Nephron progenitor cell (in vitro differentiated cells): ENCODE results near the gene ZFAND3.

Experiments used
- DNase-seq: peaks from one replicate; pipeline ENCODE4 v3.0.0; 2021
- H3K27ac Mint-ChIP-seq: 2 replicates; pipeline ENCODE4 v1.8.0; 2021; ENCODE audit warnings: mild to moderate bottlenecking, moderate library complexity, mixed read lengths
- H3K27me3 Mint-ChIP-seq: 2 replicates; pipeline ENCODE4 v1.8.0; 2021; ENCODE audit warnings: mild to moderate bottlenecking, low read depth, mixed read lengths; ENCODE audit not compliant: poor library complexity
- H3K36me3 Mint-ChIP-seq: 2 replicates; pipeline ENCODE4 v1.8.0; 2021; ENCODE audit warnings: low read depth, mixed read lengths
- H3K4me1 Mint-ChIP-seq: 2 replicates; pipeline ENCODE4 v1.8.0; 2021; ENCODE audit warnings: mixed read lengths
- H3K4me3 Mint-ChIP-seq: 2 replicates; pipeline ENCODE4 v1.8.0; 2021; ENCODE audit warnings: mild to moderate bottlenecking, moderate library complexity, mixed read lengths
- H3K9me3 Mint-ChIP-seq: 2 replicates; pipeline ENCODE4 v1.8.0; 2021; ENCODE audit warnings: mild to moderate bottlenecking, moderate library complexity, mixed read lengths
- TF ChIP-seq, protein P1 (sequence below): fragments of 200-600 bp; sonication (generic); IDR thresholded peaks from 2 replicates; pipeline ENCODE4 v1.5.0; 2021; ENCODE audit warnings: antibody characterized with exemption

ZFAND3 gene

DNA sequence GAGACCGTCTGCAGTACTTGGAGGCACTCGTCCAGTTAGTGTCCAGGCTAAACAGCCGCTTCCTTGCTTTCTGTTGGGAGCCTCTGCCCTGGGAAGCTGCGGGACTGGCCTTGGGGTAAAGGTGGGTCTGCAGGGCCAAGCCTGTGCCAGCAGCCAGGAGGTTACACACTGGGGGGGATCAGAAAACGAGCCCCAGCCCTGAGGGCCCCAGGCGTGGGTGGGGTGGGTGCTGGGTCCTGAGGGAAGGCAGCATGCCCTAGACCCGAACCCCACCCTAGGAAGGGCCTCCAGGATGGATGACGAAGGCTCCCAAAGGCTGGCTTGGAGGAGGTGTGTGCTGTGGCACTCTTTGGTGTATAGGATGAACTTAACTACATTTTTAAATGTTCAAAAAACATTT is 335.2 kb downstream of the ZFAND3 start:
- H3K27ac Mint-ChIP-seq, result peak overlapping the region; percentile 66
- no peak for DNase-seq
- H3K4me3 Mint-ChIP-seq, result no peak overlapping the region
- H3K9me3 Mint-ChIP-seq, result peaks cover 5% of the 10 kb centered on the region
- peaks cover 31% of the 10 kb centered on the region for H3K36me3 Mint-ChIP-seq
- TF ChIP-seq, protein P1, sequence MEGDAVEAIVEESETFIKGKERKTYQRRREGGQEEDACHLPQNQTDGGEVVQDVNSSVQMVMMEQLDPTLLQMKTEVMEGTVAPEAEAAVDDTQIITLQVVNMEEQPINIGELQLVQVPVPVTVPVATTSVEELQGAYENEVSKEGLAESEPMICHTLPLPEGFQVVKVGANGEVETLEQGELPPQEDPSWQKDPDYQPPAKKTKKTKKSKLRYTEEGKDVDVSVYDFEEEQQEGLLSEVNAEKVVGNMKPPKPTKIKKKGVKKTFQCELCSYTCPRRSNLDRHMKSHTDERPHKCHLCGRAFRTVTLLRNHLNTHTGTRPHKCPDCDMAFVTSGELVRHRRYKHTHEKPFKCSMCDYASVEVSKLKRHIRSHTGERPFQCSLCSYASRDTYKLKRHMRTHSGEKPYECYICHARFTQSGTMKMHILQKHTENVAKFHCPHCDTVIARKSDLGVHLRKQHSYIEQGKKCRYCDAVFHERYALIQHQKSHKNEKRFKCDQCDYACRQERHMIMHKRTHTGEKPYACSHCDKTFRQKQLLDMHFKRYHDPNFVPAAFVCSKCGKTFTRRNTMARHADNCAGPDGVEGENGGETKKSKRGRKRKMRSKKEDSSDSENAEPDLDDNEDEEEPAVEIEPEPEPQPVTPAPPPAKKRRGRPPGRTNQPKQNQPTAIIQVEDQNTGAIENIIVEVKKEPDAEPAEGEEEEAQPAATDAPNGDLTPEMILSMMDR, result no peak
- peaks cover 27% of the 10 kb centered on the region for H3K4me1 Mint-ChIP-seq
- peaks cover 3% of the 10 kb centered on the region for H3K27me3 Mint-ChIP-seq

DNA sequence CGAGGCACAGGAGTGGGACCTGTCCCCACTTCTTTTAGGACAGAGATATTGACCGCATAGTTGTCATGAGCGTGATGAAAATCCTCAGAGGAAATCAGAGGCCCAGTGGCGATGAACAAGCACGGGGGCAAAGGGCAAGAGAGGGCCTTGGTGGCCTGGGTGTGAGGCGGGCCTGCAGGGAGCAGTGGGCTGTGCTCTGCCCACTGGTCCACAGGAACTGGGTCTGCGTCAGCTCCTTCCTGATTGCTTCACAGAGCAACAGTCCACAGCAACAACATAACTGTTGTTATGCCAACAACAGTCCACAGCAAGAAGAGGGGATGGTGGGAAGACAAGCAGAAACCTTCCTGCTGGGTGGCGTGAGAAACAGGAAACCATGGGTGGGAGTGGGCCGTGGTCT is 335.6 kb downstream of the ZFAND3 start:
- no peak overlapping the region for H3K4me3 Mint-ChIP-seq
- TF ChIP-seq, protein P1, result no peak
- peak overlapping the region; percentile 50 for H3K27ac Mint-ChIP-seq
- no peak for DNase-seq
- peaks cover 3% of the 10 kb centered on the region for H3K27me3 Mint-ChIP-seq
- H3K4me1 Mint-ChIP-seq, result peaks cover 24% of the 10 kb centered on the region
- peaks cover 5% of the 10 kb centered on the region for H3K9me3 Mint-ChIP-seq
- peaks cover 35% of the 10 kb centered on the region for H3K36me3 Mint-ChIP-seq

DNA sequence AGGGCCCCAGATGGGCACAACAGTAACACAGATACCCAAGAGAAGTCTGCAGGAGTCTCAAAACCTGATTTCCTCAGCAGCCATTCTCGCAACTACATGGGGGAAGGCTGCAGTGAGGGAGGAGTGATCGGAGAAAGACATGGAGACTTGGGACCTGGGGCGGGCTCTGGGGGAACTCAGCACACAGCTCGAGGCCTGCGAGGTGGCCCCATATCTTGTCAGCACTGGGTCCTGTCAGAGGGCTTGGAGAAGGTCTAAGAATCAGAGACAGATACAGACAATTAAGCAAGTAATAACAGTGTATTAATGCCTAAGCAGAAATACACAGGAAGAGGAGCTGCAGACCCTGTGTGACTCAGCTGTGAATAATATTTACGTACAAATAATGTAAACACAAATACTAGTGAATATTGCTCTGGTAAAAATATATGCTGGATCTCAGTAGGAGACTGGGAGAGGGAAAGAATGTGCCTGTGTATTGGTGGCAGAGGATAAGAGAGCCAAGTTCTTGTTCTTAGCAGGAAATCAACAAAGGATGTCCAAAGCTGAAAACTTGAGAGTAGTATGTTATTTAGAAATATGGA is 336.2 kb downstream of the ZFAND3 start:
- peak overlapping the region; percentile 39 for H3K27ac Mint-ChIP-seq
- H3K27me3 Mint-ChIP-seq, result peaks cover 3% of the 10 kb centered on the region
- H3K9me3 Mint-ChIP-seq, result peaks cover 5% of the 10 kb centered on the region
- no peak for DNase-seq
- H3K36me3 Mint-ChIP-seq, result peaks cover 41% of the 10 kb centered on the region
- peaks cover 20% of the 10 kb centered on the region for H3K4me1 Mint-ChIP-seq
- no peak overlapping the region for H3K4me3 Mint-ChIP-seq
- TF ChIP-seq, protein P1, result no peak

DNA sequence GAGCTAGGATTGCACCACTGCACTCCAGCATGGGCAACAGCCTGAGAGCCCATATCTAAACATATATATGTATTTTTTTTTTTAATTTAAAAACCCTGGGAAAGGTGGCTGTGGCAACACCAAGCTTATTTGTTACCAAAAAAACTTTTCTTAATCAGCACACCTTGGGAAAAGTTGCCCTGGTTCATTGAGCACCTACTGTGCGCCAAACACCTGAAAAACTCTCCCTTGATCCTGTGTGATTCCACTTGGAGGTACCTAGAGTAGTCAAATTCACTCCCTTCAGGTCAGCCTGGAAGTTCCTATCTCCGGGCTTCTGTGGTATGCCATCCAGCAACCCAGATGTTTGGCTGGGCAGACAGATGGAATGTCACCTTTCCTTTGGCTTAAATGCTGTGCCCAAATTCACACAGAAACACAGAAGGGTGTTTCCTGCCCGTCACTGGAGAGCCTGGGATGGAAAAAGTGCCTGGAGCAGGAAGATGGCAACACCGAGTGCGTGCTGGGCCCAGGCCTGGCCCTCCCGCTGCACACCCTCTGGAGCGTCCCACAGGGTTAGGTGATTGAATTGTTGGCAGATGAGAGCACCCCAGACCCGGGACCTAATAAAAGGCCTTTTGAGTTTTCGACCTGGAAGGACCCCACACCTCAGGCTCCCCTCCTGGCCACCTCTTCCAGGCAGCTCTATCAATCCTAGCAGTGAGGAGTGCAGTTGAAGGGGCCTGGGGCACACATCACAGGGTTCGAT is 337.5 kb downstream of the ZFAND3 start:
- H3K9me3 Mint-ChIP-seq, result peaks cover 5% of the 10 kb centered on the region
- TF ChIP-seq, protein P1, result no peak
- peaks cover 18% of the 10 kb centered on the region for H3K4me1 Mint-ChIP-seq
- no peak overlapping the region for H3K27ac Mint-ChIP-seq
- no peak for DNase-seq
- H3K4me3 Mint-ChIP-seq, result no peak overlapping the region
- peaks cover 6% of the 10 kb centered on the region for H3K27me3 Mint-ChIP-seq
- peaks cover 49% of the 10 kb centered on the region for H3K36me3 Mint-ChIP-seq

DNA sequence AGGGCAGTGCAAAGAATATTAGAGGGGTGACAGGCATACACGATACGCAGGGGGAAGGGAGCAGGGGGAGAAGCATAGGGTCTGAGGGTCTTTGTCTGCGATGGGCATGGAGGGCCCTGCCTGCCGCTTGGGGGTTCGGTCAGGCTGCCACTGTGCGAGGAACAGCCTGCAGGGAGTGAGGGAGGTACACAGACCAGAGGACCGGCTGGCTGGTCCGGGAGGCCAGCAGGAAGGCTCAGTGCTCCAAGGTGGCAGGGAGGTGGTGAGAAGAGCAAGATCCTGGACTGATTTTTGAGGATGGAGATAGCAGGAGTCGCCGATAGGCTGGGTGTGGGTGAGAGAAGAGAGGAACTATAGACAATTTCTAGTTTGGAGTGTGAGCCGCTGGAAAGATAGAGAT is 338.4 kb downstream of the ZFAND3 start:
- Mint-ChIP-seq H3K9me3 (peaks cover 5% of the 10 kb centered on the region), H3K4me1 (peaks cover 18% of the 10 kb centered on the region), H3K27me3 (peaks cover 6% of the 10 kb centered on the region), H3K27ac (peak overlapping the region; percentile 37), H3K4me3 (no peak overlapping the region), H3K36me3 (peaks cover 40% of the 10 kb centered on the region)
- TF ChIP-seq, protein P1, result no peak
- no peak for DNase-seq
